NCI-H1105 (cell line): ENCODE measurements around the gene BCO1.
"Not testable (repeated sequence)": the region's sequence is repeated elsewhere in the genome, so short reads cannot be mapped to it uniquely, and the experiment has no call there.

Source experiments
- DNase-seq: peaks from one replicate; lab custom pipeline; 2025; lab: John Stamatoyannopoulos, UW

Gene BCO1, protein sequence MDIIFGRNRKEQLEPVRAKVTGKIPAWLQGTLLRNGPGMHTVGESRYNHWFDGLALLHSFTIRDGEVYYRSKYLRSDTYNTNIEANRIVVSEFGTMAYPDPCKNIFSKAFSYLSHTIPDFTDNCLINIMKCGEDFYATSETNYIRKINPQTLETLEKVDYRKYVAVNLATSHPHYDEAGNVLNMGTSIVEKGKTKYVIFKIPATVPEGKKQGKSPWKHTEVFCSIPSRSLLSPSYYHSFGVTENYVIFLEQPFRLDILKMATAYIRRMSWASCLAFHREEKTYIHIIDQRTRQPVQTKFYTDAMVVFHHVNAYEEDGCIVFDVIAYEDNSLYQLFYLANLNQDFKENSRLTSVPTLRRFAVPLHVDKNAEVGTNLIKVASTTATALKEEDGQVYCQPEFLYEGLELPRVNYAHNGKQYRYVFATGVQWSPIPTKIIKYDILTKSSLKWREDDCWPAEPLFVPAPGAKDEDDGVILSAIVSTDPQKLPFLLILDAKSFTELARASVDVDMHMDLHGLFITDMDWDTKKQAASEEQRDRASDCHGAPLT

DNA sequence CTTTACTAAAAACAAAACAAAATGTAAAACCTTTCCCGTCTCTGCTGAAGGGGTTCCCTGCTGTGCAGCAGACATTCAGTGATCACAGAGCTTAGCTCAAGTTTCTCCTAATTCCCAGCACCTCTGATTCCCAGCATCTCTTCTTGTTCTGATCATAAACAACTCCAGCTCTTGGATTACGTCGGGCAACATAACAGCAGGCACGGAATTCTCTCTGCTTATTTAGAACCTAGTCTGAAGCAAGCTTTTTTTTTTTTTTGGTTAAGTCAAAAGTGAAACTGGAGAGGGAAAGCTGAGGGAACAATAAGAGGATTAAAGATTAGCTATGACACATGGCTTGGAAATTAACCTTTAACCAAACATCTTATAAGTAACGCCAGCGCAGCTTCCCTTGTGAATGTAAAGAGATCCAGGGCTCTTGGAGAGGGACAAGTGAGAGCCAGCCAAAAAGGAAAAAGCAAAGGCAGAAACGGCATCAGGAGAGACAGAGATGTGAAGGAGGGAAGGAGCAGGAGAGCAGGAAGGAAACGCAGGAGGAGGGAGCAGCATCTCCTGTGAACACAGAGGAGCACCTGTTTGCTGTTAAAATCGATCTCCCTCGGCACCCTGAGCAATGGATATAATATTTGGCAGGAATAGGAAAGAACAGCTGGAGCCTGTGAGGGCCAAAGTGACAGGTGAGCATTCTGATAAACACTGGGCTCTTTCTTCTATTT lies at the start of gene BCO1:
Gene BCO1 (plus strand): TSS at position 394 of the 716 bp plus-strand sequence. CDS start 220 bp downstream, at position 614.
- DNase-seq: peak; percentile 8

DNA sequence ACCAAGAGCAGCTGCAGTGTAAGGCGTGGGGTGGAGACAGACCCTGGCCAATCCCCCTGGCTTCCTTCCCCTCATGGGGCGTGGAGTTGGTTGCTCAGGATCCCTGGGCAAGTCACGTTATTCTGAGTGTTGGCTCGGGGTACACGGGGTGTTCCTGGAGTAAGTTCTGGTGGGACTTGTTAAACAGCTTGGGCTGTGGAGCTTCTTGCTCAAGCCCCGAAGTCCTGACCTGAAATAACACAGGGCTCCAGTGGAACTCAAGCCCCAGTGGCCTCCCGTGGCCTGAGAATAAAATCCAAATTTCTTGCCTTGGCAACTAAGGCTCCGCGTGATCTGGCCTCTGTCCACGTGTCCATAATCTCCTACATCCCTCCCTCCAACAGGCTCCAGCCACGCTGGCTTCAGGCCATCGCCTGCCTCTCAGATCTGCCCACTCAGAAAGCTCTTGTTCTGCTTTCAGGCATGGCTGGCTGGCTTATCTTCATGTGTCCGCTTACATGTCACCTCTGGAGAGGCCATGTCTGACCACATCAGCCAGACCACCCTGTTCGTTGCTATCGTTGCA lies 49.3 kb upstream of the BCO1 start:
- no peak for DNase-seq

DNA sequence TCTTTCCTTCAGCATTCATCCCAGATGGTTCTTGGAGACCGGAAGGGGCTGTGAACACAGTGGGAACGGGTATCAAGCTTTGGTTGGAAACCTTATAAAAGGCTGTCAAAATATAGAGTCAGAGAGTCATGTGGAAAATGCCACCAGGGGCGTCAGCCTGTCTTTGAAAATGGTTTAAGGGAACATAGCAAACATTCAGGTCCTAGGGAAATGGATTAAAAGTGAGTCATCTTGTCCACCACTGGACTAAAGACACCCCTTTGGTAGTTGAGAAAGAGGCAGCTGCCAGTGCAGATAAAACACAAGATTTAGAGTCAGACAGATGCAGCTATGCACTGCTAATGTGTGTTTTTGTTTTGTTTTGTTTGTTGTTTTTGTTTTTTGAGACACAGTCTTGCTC lies 47.8 kb upstream of the BCO1 start:
- DNase-seq: no peak

DNA sequence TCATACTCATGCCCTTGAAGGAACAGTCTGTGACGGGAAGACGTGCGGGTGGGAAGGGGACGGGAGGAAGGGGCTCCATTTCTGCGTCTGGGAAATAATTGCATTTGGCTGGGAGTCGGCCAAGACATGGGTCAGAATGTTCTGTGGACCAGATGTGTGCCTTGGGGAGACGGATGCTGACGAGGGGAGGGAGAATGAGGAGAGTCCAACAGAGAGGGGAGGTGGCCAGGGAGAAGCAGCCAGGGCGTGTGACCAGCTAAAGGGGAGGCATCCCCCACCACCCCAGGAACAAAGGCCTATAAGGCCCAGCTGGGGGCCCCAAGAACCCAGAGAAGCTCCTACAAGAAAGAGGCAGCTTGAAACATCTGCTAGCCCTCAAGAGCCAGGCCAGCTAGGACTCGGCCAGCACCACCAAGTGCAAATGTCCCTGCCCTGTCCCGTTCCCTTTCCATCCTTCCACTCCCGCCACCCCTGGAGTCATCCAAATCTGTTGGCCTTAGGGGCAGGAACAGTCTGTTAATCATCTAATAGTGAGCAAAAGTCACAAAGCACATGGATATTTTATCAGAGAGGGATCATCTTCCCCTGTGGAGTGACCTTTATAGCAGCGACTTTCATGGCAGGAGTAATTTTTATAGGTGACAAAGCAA lies 42.5 kb upstream of the BCO1 start:
- DNase-seq: no peak

DNA sequence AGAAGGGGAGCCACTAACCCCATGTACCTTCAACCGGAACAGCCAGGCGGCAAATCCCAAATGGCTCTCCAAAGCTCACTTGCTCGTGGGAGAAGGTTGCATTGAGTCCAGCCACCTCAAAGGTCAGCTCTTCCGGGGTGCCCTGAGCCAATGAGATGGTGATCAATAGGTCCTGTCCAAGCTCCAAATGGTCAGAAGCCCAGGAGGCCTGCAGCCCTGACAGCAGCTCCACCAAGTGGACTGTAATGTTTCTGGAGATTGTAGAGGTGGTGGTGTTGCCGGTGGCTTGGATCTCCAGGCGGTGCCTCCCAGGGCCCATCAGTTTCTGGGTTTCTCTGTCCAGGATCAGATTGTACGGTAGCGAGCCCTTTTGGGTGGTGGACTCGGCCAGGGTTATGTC lies 39.9 kb upstream of the BCO1 start:
- DNase-seq: no peak

DNA sequence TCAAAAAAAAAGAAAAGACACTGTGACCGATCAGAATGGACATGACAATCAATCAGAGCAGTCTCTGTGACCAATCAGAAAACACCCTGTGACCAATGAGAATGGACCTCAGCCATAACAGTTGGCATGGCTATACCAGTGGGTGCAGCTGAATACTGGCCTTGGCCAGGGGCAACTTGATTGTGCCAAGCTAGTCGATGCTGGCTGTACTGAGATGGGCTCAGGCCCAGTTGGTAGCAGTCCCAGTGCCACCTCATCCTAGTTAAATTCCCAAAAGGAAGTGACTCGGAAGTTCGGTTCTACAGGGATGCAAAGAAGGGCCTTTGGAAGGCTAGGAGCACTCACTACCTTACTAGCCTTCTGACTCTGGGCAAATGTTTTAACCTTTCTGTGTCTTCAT lies 37.2 kb upstream of the BCO1 start:
- no peak for DNase-seq

DNA sequence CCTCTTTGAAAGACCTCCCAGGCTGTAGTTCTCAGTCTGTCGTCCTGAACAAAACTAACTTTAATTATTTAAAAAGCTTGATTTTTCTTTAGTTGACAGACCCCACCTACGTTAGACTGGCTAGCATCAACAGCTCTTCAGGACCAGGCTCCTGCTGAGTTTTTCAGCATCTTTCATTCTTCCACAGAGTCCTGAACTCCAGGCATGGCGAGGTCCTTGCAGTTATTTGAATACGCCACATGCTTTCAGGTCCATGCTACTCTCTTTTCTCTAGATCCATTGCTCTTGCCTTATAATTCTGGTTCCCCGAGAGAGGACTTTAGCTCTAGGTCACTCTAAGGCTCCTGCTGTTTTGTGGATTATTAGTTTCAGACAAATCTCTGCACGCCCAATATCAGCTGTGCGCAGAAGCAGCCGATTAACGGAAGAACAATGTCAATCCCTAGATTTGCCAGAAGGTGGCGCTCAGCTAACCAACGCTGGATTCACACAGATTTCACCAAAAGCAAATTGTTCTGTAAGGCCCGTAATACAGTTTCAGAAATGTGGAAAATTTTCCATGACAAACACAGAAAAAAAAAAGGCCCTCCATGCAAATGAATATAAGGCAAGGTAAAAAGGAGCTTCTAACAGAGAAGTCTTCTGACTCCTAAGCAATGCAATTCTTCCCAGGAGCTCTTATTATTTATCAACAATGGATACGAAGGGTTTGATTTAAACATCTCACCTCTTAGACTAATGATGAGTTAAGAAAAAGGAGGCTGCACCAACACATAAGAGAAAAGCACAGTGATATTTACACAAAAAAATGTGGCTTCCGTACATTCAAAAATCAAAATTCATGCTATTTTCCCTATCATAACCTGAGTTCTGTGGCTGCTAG lies 33.5 kb upstream of the BCO1 start:
- peak; percentile 3 for DNase-seq

DNA sequence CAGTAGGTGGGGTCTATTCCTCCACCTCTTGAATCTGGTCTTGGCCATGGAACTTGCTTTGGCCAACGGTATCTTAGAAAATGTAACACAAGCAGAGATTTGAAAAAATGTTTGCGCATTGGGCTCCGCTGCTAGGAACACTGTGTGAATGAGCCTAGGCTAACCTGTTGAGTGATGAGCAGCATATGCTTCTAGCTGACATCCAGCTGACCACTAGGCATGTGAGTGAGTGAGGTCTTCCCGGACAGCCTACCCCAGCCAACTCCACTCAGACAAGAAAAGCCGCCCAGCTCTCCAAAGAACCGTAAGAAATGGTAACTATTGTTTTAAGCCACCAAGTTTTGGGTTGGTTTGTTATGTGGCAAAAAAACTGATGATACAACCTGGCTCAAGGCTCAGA lies 31.4 kb upstream of the BCO1 start:
- DNase-seq: no peak

DNA sequence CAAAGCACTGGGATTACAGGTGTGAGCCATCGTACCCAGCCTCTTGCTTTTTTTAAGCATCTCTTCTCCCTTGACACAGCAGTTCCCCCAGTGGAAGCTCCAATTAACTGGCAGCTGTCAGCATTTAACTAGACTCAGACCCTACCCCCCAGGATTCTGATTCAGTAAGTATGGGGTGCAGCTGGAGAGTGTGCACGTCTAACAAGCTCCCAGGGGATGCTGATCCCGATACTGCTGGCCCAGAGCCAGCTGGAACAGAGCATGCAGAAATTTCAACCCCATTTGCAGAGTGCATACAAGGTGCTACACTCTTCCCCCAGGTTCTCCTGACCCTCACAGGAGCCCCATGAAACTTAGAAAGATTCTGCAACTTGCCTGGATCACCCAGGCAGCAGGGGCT lies 27.7 kb upstream of the BCO1 start:
- peak; percentile 14 for DNase-seq

DNA sequence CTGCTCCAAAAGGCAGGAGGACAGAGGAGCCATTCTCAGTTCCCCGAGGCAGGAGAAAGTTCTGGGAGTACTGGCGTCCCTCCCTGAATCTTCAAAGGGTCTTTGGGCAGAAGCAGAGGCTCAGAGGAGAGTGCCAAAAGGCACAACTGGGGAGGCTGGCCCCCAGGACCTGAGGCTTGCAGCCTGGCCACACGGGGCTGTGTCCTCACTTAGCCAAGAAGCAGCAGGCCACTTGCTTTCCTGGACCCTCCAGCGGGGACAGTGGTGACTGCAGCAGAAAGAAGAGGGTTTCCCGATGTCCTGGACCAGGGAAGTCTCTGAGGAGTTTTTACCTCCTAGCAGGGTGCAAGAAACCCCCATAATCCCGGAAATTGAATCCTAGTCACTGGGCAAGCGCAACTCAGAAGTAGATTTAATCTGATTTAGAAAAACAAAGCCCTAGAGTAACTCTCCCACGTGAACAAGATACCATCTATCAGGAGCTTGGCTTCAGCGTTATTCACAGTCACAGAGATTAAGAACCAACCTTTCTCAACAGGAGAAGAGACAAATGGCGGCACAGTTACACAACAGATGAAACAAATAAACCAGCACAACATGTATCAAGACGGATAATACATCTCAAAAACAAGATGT lies 25.5 kb upstream of the BCO1 start:
- no peak for DNase-seq

DNA sequence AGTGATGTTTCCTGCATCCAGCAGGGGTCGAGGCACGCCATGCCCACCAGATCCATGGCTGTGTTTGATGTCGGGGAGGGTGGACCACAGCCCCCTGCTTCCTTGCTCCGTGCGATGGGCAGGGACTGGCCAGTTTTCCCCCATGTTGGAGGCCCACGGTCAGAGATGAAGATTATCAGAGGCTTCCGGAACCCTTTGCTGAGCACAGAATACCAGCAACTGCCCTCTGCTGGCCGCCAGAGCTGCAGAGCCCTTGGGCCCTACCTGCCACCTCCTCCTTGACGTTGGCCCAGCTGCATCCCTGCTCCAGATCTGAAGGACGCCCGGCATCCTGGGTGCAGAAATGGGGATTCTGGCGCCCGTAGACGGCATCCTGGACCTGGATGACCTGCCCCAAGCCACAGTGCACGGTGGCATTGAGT lies 23.7 kb upstream of the BCO1 start:
- DNase-seq: no peak

DNA sequence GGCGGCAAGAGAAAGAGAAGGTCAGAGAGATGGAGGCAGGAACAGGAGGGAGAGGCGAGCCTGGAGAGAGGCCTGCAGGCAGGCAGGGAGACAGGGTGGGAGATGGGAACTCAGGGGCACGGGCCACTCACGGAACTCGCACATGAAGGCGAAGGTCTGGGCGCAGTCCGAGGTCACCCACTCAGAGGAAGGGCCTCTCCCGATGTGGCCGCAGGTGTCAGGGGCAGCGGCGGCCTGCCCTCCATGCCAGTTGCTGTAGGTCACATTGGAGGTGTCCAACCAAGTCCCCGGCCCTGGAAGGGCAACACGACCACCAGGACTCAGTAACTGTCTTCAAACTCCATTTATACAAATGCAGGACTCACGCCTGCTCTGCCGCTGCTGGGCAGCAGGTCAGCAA lies 22.4 kb upstream of the BCO1 start:
- no peak for DNase-seq

DNA sequence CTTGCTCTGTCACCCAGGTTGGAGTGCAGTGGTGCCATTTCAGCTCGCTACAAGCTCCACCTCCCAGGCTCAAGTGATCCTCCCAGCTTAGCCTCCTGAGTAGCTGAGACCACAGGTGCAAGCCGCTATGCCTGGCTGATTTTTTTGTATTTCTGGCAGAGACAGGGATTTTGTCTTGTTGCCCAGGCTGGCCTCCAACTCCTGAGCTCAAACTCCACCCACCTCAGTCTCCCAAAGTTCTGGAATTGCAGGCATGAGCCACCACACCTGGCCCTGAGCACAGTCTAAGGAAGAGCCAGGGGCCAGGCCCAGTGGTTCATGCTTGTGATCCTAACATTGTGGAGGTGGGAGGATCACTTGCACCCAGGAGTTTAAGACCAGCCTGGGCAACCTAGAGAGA lies 21.8 kb upstream of the BCO1 start:
- peak; percentile 32 for DNase-seq

DNA sequence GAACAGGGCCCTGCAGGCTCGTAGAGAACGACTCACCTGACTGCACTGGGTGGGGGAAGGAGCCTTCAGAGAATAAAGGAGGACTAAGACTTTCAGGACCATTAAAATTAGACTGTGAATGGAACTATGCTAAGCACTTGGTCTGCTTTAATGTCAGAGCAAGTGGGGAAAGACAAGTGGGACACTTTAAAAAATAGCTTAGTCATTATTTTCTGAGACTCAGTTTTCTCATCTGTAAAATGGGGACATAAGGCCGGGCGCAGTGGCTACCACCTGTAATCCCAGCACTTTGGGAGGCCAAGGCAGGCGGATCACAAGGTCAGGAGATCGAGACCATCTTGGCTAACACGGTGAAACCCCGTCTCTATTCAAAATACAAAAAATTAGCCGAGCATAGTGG lies 19.3 kb upstream of the BCO1 start:
- no peak for DNase-seq

DNA sequence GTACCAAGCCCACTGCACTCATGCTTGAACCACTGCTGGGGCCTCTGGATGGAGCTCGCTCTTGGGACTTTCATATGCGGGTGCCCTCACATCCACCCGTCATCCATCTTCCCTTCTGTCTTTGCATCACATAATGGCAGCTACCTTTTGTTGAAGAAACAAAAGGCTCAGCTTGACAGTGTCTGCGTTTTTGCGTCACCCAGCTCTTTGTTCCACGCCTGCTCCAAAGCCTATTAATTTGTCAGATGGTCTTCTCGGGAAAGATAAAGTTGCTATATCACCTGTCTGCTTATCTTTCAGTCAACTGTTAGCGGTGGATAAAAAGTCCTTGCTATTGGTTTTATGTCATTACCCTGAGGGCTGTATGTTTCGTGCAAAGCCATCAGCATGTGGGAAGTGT lies 18.1 kb upstream of the BCO1 start:
- DNase-seq: no peak

DNA sequence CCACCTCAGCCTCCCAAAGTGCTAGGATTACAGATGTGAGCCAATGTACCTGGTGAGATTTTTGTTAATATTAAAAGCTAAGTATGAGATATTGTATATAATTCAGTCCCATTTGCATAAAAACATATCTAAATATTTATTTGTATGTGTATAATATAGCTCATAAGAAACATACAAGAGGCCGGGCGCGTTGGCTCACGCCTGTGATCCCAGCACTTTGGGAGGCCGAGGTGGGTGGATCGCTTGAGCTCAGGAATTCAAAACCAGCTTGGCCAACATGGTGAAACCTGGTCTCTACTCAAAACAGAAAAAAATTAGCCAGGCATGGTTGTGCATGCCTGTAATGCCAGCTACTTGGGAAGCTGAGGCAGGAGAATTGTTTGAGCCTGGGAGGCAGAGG lies 16.8 kb upstream of the BCO1 start:
- DNase-seq: no peak

DNA sequence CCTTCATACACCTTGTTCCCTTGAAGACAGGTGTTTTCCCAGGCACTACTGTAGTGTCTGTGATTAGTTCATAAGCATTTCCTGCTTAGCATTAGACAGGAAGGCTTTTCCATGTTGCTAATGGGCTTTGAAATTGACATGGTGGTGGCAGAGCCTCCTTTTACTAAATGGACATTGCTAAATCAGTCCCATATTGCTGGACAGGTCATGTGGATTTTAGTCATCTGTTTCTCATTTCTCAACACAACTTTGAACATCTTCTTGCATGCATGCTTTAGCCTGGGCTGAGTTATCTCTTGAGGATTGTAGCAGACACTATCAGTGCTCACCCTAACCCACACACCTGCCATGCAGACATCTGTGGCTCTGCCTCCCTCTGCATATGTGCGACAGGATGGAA lies 13.7 kb upstream of the BCO1 start:
- DNase-seq: no peak

DNA sequence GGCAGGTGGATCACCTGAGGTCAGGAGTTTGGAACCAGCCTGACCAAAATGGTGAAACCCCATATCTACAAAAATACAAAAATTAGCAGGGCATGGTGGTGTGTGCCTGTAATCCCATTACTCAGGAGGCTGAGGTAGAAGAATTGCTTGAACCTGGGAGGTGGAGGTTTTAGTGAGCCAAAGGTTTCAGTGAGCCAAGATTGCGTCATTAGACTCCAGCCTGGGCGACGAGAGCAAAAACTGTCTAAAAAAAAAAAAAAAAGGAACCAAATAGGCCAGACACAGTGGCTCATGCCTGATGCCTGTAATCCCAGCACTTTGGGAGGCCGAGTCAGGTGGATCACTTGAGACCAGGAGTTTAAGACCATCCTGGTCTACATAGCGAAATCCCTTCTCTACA lies 12.8 kb upstream of the BCO1 start:
- DNase-seq: not testable (repeated sequence)

DNA sequence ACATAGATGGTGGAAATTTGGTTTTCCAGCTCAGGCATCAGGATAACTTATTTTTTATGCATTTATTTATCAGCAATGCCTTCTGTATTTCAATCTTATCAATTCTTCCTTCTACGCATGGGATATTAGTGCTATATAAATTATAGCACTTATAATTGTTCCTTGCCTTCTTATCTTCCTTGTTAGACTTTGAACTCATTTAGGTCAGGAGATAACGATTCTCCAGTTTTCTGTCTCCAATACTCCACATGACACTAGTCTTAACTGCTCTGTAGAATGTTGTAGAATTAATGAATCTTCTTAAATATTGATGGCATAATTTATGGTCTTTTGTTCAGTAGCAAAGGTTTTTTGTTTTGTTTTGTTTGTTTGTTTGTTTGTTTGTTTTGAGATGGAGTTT lies 10.7 kb upstream of the BCO1 start:
- no peak for DNase-seq

DNA sequence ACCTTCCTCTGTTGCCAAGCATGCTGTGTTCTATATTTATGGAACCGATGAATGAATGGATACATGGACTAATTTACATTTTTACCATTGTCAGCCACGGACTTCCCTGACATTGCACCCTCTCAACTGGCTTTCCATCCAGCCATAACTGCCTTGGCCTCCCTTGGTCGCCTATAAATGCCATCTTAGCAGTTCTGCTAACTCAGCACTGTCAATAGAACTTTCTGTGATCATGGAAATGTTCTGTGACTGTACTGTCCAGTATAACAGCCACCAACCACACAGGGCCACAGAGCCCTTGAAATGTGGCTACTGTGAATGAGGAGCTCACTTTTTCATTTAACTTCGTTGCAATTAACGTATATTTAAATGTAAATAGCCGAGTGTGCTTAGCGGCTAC lies 8.7 kb upstream of the BCO1 start:
- DNase-seq: no peak

DNA sequence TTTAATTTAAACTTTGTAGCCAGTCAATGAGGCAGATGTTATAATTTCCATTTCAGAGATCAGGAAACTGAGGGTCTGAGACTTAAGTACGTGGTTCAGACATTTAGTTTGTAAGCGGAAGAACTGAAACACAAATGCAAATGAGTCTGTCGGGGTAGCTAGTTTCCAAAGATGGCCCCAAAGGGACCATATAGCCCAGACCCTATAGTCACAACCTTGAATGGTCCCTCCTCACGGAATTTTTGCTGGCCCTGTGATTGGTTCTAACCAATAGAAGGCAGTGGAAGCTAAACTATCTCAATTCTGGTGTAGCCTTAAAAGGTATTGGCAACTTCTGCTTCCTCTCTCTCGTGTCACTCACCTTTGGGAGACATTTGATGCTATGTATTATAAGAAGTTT lies 7.5 kb upstream of the BCO1 start:
- DNase-seq: no peak
